SH-SY5Y (cell line): Measurements from ENCODE around the gene G0S2.

ENCODE experiments used
- GATA2 ChIP-seq: IDR thresholded peaks from 2 replicates; pipeline ENCODE4 v1.6.1; 2011; ENCODE audit warnings: mild to moderate bottlenecking, low read depth, low read length
- GATA3 ChIP-seq: IDR thresholded peaks from 2 replicates; pipeline ENCODE4 v1.6.1; 2011; ENCODE audit warnings: low read depth, mild to moderate bottlenecking, low read length, moderate library complexity

- TF ChIP-seq GATA3 (no peak), GATA2 (no peak)
Measured at GRCh38 chr1:209635850-209636249, 39.4 kb upstream of the G0S2 start.
